ENCODE data around the gene ITGB1.
"Not testable (repeated sequence)": the region's sequence is repeated elsewhere in the genome, so short reads cannot be mapped to it uniquely, and the experiment has no call there.

The ITGB1 gene

GRCh38 chr10:32922170-32922569, 35.9 kb downstream of the ITGB1 start:
- H3K4me3 ChIP-seq: no peak overlapping the region
- DNase-seq (ENCODE audit: low spot score): no peak
- no peak for TF ChIP-seq CTCF (IDR thresholded peaks at IDR 0.05)
- H3K27ac ChIP-seq: no peak overlapping the region

GRCh38 chr10:32917817-32918216, 40.2 kb downstream of the ITGB1 start:
- H3K4me3 ChIP-seq; DNase-seq (ENCODE audit: low spot score); H3K27ac ChIP-seq: not testable (repeated sequence)

- no peak overlapping the region for H3K4me3 ChIP-seq
- no peak for DNase-seq (ENCODE audit: low spot score)
- no peak overlapping the region for H3K27ac ChIP-seq
- no peak for TF ChIP-seq CTCF (IDR thresholded peaks at IDR 0.05)
Observed at GRCh38 chr10:32911285-32912016, 46.6 kb downstream of the ITGB1 start.

- not testable (repeated sequence) for DNase-seq (ENCODE audit: low spot score); H3K27ac ChIP-seq; H3K4me3 ChIP-seq
Observed at GRCh38 chr10:32909970-32910369, 48.1 kb downstream of the ITGB1 start.

GRCh38 chr10:32909456-32909855, 48.6 kb downstream of the ITGB1 start:
- no peak overlapping the region for H3K27ac ChIP-seq
- no peak for TF ChIP-seq CTCF (IDR thresholded peaks at IDR 0.05)
- no peak for DNase-seq (ENCODE audit: low spot score)
- no peak overlapping the region for H3K4me3 ChIP-seq

- TF ChIP-seq CTCF (IDR thresholded peaks at IDR 0.05): no peak
- no peak overlapping the region for H3K27ac ChIP-seq
- no peak for DNase-seq (ENCODE audit: low spot score)
- no peak overlapping the region for H3K4me3 ChIP-seq
Observed at GRCh38 chr10:32906595-32906994, 51.4 kb downstream of the ITGB1 start.

- H3K27ac ChIP-seq: no peak overlapping the region
- no peak for TF ChIP-seq CTCF (IDR thresholded peaks at IDR 0.05)
- no peak overlapping the region for H3K4me3 ChIP-seq
- DNase-seq (ENCODE audit: low spot score): no peak
Observed at GRCh38 chr10:32905466-32905865, 52.6 kb downstream of the ITGB1 start.

GRCh38 chr10:32901815-32902214, 56.2 kb downstream of the ITGB1 start:
- DNase-seq (ENCODE audit: low spot score): no peak
- Histone ChIP-seq H3K4me3 (no peak overlapping the region), H3K27ac (no peak overlapping the region)
- TF ChIP-seq CTCF (IDR thresholded peaks at IDR 0.05): no peak

- not testable (repeated sequence) for DNase-seq (ENCODE audit: low spot score); H3K27ac ChIP-seq; H3K4me3 ChIP-seq
Observed at GRCh38 chr10:32895200-32895968, 62.6 kb downstream of the ITGB1 start.
